ENCODE measurements around the gene WDR37.
"Not testable (repeated sequence)": the region's sequence is repeated elsewhere in the genome, so short reads cannot be mapped to it uniquely, and the experiment has no call there.

The WDR37 gene

DNA sequence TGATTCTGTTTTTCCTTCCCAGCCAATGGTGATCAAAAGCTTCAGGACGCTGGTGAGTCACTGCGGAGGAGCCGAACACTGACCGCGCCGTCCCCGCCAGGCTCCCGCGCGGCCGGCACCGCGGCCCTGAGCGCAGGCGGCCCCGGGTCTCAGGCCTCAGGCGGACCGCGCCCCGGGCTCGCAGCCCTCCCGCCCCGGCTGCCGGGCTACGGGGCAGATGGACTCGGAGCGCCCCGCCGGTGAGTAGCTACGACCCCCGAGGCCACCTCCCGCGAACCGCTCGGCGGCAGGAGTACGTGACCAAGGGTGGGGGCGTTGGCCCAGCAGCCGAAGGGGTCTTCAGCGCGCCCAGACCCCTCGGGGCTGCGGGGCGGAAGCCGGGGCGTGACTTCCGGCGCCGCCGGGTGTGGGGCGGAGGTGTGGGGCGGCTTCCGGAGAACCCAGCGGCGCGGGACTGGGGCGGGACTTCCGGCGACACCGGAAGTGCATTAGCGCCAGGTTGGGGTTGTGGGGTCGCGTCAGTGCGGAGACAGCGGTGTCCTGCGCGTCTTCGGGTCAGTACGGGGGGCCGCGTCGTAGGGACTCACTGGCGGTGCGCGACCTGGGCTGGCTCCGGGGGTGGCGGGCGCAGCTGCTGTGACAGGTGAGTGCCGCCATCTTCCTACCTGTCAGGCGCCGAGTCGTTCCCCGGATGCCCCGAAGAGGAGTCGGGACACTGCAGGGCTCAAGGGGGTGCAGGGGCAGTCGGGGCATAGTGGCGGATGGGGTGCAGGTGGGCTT, at the start of gene WDR37:
Gene WDR37, plus strand, starts transcription at position 60 of the 780 bp plus-strand sequence. CDS start 15,771 bp downstream, outside the sequence.
- DNase-seq: peak; percentile 89

GRCh38 chr10:1006573-1006972, 49.6 kb upstream of the WDR37 start:
- DNase-seq: no peak

- no peak for DNase-seq
Measured at GRCh38 chr10:1007583-1007982, 48.6 kb upstream of the WDR37 start.

DNA sequence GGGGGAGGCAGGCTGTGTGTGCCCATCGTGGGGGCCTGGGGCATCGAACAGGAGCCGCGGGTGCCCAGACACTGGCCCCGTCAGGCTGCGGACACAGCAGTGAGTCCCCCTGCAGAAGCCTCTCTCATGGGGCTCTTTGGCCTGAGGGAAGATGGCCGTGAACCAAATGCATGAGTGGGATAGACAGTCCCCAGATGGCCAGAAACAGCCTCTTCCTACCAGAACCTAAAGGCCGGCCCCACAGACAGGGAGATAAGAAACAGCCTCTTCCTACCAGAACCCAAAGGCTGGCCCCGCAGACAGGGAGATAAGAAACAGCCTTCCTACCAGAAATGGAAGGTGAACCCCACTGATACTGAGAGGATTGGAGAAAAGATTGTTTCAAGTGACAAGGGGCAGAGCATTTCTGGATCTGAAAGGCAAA, 47.1 kb upstream of the WDR37 start:
- no peak for DNase-seq

- not testable (repeated sequence) for DNase-seq
Measured at GRCh38 chr10:1009947-1010346, 46.2 kb upstream of the WDR37 start.

DNA sequence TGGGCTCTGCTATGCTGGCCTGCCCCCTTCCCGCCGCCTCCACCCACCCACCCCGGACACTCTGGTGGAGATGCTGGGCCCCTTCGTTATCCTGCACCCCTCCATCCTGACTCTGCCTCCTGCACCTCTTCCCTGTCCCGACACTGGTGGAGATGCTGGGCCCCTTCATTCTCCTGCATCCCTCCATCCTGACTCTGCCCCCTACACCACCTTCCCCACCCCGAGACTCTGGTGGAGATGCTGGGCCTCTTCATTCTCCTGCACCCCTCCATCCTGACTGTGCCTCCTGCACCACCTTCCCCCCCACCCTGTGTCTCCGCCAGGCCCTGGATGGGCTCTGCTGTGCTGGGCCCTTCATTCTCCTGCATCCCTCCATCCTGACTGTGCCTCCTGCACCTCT, 45.5 kb upstream of the WDR37 start:
- DNase-seq: no peak

- DNase-seq: no peak
Measured at GRCh38 chr10:1011696-1012095, 44.5 kb upstream of the WDR37 start.

- DNase-seq: no peak
Measured at GRCh38 chr10:1015688-1016087, 40.5 kb upstream of the WDR37 start.

GRCh38 chr10:1019362-1019761, 36.8 kb upstream of the WDR37 start:
- DNase-seq: no peak

- no peak for DNase-seq
Measured at GRCh38 chr10:1020460-1020859, 35.7 kb upstream of the WDR37 start.

- no peak for DNase-seq
Measured at GRCh38 chr10:1020958-1021357, 35.2 kb upstream of the WDR37 start.

DNA sequence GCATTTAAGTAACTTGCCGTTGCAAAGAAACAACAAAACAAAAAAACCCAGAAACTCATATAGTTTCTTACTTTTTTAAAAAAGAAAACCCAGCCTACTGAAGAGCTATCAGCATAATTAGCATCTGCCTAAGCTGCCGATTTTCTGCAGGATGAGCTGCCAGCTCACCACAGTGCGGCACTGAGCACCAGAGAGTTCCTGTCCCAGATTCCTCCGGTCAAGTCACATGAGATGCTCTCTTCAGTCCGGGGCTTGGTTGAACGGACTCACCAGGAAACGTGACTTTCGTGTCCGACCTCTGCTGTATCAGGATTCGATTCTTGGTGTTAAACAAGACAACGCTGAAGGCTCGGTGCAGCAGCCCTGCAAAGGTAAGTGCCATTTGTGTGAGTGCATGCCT, 33.8 kb upstream of the WDR37 start:
- no peak for DNase-seq

GRCh38 chr10:1024103-1024502, 32.1 kb upstream of the WDR37 start:
- no peak for DNase-seq

- no peak for DNase-seq
Measured at GRCh38 chr10:1025683-1026082, 30.5 kb upstream of the WDR37 start, which contains the start of gene IDI2. TSS of gene IDI2 (minus strand) at chr10:1025859. CDS start at chr10:1024723, 1,136 bp downstream.

DNA sequence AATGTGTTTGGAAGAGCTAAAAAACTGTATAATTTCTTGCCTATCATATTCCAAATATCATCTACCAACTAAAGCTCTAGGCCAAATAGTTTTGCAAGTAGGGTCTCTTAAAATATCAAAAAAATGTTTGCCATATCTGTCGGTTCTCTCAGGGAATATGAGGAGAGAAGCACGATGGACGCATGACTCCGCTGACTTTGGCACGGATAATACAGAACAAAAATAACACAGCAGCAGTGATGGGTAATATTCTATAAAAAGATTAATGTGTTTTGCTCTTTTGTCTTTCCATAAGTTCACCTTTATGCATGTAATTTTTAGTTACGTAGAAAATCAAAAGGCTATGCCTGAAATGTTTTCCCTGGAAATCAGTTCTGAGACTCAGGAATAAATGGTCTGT, 29.6 kb upstream of the WDR37 start:
- DNase-seq: no peak

GRCh38 chr10:1029838-1030237, 26.3 kb upstream of the WDR37 start:
- DNase-seq: no peak

DNA sequence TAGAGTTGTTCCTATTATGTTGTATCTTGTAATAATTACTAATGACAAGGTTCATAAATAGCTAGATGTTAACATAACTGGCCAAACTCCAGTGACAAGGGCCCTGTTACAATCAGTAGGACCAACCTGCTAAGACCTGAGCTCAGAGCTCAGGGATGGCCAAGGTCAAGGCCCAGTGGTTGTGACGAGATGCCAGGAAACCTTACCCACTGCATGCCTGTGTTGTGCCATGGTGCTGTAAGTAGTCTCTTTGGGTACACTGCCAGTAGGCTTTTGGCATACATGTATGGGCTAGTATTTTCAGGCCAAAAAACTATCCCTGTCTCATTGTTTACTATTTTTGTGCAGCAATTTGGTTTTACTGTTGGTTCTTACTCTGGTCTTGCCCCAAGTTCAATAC, 22.6 kb upstream of the WDR37 start:
- DNase-seq: no peak

DNA sequence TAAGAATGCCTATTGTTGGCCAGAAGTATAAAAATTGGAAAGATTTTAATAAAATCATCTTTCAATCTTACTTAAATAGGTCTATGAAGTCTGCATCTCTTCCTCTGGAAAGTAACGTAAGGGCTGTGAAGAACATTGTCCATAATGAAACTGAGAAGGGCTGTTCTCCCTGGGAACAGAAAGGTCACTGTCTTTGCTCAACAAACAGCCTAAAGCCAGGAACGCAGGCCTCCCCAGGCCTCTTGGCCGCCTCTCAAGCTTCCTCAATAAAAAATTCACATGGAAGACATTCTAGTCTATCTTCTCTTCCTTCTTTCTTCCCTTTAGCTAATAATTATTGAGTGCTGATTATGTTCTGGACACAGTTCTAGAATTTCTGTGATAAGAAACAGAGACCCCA, 21.4 kb upstream of the WDR37 start:
- no peak for DNase-seq

- DNase-seq: no peak
Measured at GRCh38 chr10:1035201-1035600, 21.0 kb upstream of the WDR37 start.

- DNase-seq: no peak
Measured at GRCh38 chr10:1036341-1036791, 19.8 kb upstream of the WDR37 start.

GRCh38 chr10:1037098-1037497, 19.1 kb upstream of the WDR37 start:
- no peak for DNase-seq

- not testable (repeated sequence) for DNase-seq
Measured at GRCh38 chr10:1038769-1039168, 17.4 kb upstream of the WDR37 start.

DNA sequence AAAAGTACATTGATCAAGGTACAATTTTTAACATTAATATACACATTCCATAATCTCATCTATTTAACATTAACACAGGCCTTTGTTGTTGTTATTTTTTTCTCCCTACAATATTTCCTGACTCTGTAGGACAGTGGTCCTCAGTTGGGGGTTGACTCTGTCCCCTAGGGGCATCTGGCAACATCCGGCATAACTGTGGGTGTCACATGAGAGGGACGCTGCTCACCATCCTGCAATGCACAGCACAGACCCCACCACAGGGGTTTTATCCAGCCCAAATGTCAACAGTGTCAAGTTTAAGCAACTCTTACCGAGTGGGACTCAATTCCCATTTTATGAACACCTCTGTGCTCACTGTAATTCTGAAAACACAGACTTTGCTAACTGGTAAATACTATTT, 16.1 kb upstream of the WDR37 start:
- DNase-seq: no peak

DNA sequence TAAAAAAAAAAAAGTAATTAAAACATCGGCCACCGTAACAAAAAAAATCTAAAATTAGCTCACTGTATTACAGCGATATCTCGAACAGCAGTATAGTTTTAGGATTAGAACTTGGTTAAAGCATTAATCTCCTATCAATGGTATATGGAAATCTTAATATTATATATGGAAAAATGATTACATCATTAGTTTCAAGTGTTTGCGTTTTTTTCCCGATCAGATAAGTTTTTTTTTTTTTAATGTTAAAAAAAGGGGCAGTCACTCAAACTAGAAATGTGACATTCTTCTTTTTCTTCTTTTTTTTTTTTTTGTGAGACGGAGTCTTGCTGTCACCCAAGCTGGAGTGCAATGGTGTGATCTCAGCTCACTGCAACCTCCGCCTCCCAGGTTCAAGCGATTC, 14.7 kb upstream of the WDR37 start:
- no peak for DNase-seq

- no peak for DNase-seq
Measured at GRCh38 chr10:1043532-1043995, 12.6 kb upstream of the WDR37 start.
